Neural cell (in vitro differentiated cells): ENCODE data around the gene COBL. TPM values are rescaled to one million over a fixed set of nuclear protein-coding genes. Genes with fewer than 3 reads are reported as not detected.

Experiments used
- H2AFZ ChIP-seq: fragments of 200-600, 300-800 bp; sonication (generic), shearing (Covaris generic); 2 replicates; pipeline ENCODE4 v1.6.0; 2014; ENCODE audit warnings: low read depth, mild to moderate bottlenecking, antibody characterized with exemption, low read length, moderate library complexity
- H3F3A ChIP-seq: fragments of 200-600 bp; shearing (Covaris generic); 2 replicates; pipeline ENCODE4 v1.6.1; 2016; ENCODE audit warnings: mild to moderate bottlenecking, moderate library complexity, mixed read lengths, antibody characterized with exemption, low read length; ENCODE audit not compliant: insufficient read depth, poor library complexity, severe bottlenecking
- H3K27ac ChIP-seq: fragments of 200-600, 300-800 bp; sonication (generic), shearing (Covaris generic); 2 replicates; pipeline ENCODE4 v1.5.1; 2014; ENCODE audit warnings: mild to moderate bottlenecking, low read length, moderate library complexity
- H3K27me3 ChIP-seq: fragments of 300-800, 200-600 bp; sonication (generic), shearing (Covaris generic); 2 replicates; pipeline ENCODE4 v1.6.0; 2014; ENCODE audit warnings: mild to moderate bottlenecking, low read depth, low read length, moderate library complexity; ENCODE audit not compliant: insufficient read depth
- H3K36me3 ChIP-seq: fragments of 300-800, 200-600 bp; sonication (generic), shearing (Covaris generic); 2 replicates; pipeline ENCODE4 v1.5.1; 2014; ENCODE audit warnings: mild to moderate bottlenecking, antibody characterized with exemption, low read length, moderate library complexity; ENCODE audit not compliant: insufficient read depth
- H3K4me2 ChIP-seq: fragments of 300-800, 200-600 bp; sonication (generic), shearing (Covaris generic); 2 replicates; pipeline ENCODE4 v1.6.0; 2014; ENCODE audit warnings: mild to moderate bottlenecking, low read length
- H3K4me3 ChIP-seq: fragments of 300-800, 200-600 bp; sonication (generic), shearing (Covaris generic); 2 replicates; pipeline ENCODE4 v1.5.1; 2014; ENCODE audit warnings: mild to moderate bottlenecking, low read length, moderate library complexity
- H3K79me2 ChIP-seq: fragments of 200-600 bp; shearing (Covaris generic); replicated peaks from 2 replicates; pipeline ENCODE4 v1.6.0; 2014; ENCODE audit warnings: mild to moderate bottlenecking, low read length, moderate library complexity; ENCODE audit not compliant: insufficient read depth
- H3K9ac ChIP-seq: fragments of 300-800, 200-600 bp; sonication (generic), shearing (Covaris generic); 2 replicates; pipeline ENCODE4 v1.6.1; 2016; ENCODE audit warnings: mild to moderate bottlenecking, low read length, mixed read lengths
- H3K9me2 ChIP-seq: fragments of 200-600 bp; shearing (Covaris generic); 2 replicates; pipeline ENCODE4 v1.6.1; 2016; ENCODE audit warnings: mild to moderate bottlenecking, low read length, mixed read lengths; ENCODE audit not compliant: insufficient read depth
- H3K9me3 ChIP-seq: fragments of 200-600, 300-800 bp; sonication (generic), shearing (Covaris generic); 2 replicates; pipeline ENCODE4 v1.6.1; 2016; ENCODE audit warnings: mild to moderate bottlenecking, mixed run types, low read length, moderate library complexity, mixed read lengths
- H4K20me1 ChIP-seq: fragments of 200-600 bp; shearing (Covaris generic); 2 replicates; pipeline ENCODE4 v1.6.1; 2016; ENCODE audit warnings: mild to moderate bottlenecking, mixed run types; ENCODE audit not compliant: insufficient read depth
- EP300 ChIP-seq: fragments of 450-650 bp; conservative IDR thresholded peaks from 2 replicates; pipeline ENCODE4 v1.6.1; 2014; ENCODE audit warnings: antibody characterized with exemption, mild to moderate bottlenecking, moderate library complexity; ENCODE audit not compliant: poor library complexity, severe bottlenecking
- EZH2 ChIP-seq: fragments of 200-600, 300-800 bp; shearing (Covaris generic), sonication (generic); IDR thresholded peaks from 2 replicates; pipeline ENCODE4 v1.6.1; 2014; ENCODE audit warnings: antibody characterized with exemption, low read length, borderline replicate concordance, mild to moderate bottlenecking; ENCODE audit not compliant: insufficient read depth, poor library complexity, severe bottlenecking
- MXI1 ChIP-seq: fragments of 450-650 bp; conservative IDR thresholded peaks from 2 replicates; pipeline ENCODE4 v1.6.1; 2014; ENCODE audit warnings: antibody characterized with exemption, mild to moderate bottlenecking; ENCODE audit not compliant: poor library complexity, severe bottlenecking
- POLR2AphosphoS5 ChIP-seq: IDR thresholded peaks from 2 replicates; pipeline ENCODE4 v1.6.1; 2012
- RAD21 ChIP-seq: fragments of 450-650 bp; conservative IDR thresholded peaks from 2 replicates; pipeline ENCODE4 v1.6.1; 2014; ENCODE audit warnings: antibody characterized with exemption, mild to moderate bottlenecking, moderate library complexity
- SMC3 ChIP-seq: fragments of 450-650 bp; conservative IDR thresholded peaks from 2 replicates; pipeline ENCODE4 v1.6.1; 2014; ENCODE audit warnings: antibody characterized with exemption, mild to moderate bottlenecking, moderate library complexity; ENCODE audit not compliant: poor library complexity
- TAF1 ChIP-seq: IDR thresholded peaks from 2 replicates; pipeline ENCODE4 v1.6.1; 2012; ENCODE audit warnings: low read depth
- polyA plus RNA-seq: library from polyadenylated mRNA; depleted of rRNA; stranded (reverse); fragments of >200 nt; gene quantifications from 2 replicates; pipeline ENCODE4 v1.2.3, GENCODE V29; 2014
- TF ChIP-seq, protein P1 (sequence below): IDR thresholded peaks from 2 replicates; pipeline ENCODE4 v1.6.1; 2012; ENCODE audit warnings: borderline replicate concordance
- TF ChIP-seq, protein P2 (sequence below): fragments of 450-650 bp; IDR thresholded peaks from 2 replicates; pipeline ENCODE4 v1.5.1; 2014; ENCODE audit warnings: antibody characterized with exemption, mild to moderate bottlenecking, moderate library complexity; ENCODE audit not compliant: poor library complexity, severe bottlenecking

The COBL gene
- polyA plus RNA-seq, 1 donor from 2014 or later = 0.12 TPM

DNA sequence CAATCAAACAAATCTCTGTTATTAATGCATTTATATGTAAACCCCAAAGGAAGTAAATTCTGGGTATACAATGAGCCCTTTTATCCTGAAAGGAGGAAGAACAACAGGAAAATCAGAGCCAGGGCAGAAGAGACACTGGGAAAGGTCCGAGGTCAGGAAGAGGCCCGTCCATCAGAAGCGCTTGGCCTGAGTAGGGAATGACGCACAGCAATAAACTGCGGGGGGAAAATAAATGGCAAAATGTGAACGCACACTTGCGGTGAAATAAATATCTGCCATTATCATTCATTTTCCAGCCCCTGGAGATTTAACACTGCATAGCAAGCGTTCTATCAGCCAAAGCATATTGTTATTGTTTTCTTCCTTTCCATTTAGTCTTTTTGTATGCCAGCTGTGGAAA, 243.4 kb downstream of the COBL start:
- Histone ChIP-seq H3K27me3 (no peaks in the 10 kb centered on the region), H3K9ac (no peak overlapping the region), H3K4me2 (peak overlapping the region; percentile 20), H2AFZ (no peak overlapping the region), H3K4me3 (no peak overlapping the region), H3F3A (no peaks in the 10 kb centered on the region), H3K79me2 (no peaks in the 10 kb centered on the region), H3K36me3 (no peaks in the 10 kb centered on the region), H4K20me1 (no peaks in the 10 kb centered on the region), H3K27ac (peak overlapping the region; percentile 28), H3K9me2 (no peaks in the 10 kb centered on the region), H3K9me3 (no peaks in the 10 kb centered on the region)
- TF ChIP-seq, protein P1, sequence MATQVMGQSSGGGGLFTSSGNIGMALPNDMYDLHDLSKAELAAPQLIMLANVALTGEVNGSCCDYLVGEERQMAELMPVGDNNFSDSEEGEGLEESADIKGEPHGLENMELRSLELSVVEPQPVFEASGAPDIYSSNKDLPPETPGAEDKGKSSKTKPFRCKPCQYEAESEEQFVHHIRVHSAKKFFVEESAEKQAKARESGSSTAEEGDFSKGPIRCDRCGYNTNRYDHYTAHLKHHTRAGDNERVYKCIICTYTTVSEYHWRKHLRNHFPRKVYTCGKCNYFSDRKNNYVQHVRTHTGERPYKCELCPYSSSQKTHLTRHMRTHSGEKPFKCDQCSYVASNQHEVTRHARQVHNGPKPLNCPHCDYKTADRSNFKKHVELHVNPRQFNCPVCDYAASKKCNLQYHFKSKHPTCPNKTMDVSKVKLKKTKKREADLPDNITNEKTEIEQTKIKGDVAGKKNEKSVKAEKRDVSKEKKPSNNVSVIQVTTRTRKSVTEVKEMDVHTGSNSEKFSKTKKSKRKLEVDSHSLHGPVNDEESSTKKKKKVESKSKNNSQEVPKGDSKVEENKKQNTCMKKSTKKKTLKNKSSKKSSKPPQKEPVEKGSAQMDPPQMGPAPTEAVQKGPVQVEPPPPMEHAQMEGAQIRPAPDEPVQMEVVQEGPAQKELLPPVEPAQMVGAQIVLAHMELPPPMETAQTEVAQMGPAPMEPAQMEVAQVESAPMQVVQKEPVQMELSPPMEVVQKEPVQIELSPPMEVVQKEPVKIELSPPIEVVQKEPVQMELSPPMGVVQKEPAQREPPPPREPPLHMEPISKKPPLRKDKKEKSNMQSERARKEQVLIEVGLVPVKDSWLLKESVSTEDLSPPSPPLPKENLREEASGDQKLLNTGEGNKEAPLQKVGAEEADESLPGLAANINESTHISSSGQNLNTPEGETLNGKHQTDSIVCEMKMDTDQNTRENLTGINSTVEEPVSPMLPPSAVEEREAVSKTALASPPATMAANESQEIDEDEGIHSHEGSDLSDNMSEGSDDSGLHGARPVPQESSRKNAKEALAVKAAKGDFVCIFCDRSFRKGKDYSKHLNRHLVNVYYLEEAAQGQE = no peak
- TF ChIP-seq EZH2 = no peak
- no peak for TF ChIP-seq RAD21
- TF ChIP-seq EP300 = no peak

DNA sequence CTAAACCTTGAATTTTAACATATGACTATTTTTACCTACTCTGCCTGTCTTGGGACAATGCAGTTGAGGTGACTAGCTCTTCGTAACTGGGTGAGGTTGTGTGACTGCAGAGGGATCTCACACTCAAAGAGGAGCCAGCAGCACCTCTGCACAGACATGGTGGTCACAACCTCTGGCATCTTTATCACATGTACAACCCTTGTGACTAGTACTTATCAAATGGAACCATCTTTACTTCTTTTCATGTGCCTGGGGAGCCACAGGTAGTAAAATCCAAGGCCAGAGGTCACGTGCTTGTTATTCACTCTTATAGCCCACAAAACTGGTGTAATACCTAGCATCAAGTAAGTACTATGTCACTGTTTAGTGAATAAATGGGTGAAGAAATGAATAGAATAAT, 244.3 kb downstream of the COBL start:
- Histone ChIP-seq H3K36me3 (no peaks in the 10 kb centered on the region), H3K4me2 (no peak overlapping the region), H3K79me2 (no peaks in the 10 kb centered on the region), H3K4me3 (no peak overlapping the region), H3K9me2 (no peaks in the 10 kb centered on the region), H3K9ac (no peak overlapping the region), H3F3A (no peaks in the 10 kb centered on the region), H2AFZ (no peak overlapping the region), H3K27ac (no peak overlapping the region), H3K27me3 (no peaks in the 10 kb centered on the region), H4K20me1 (no peaks in the 10 kb centered on the region), H3K9me3 (no peaks in the 10 kb centered on the region)
- TF ChIP-seq EP300 (no peak), RAD21 (no peak), TAF1 (no peak), MXI1 (no peak), POLR2AphosphoS5 (no peak), EZH2 (no peak), SMC3 (no peak)
- TF ChIP-seq, protein P1 = no peak
- TF ChIP-seq, protein P2, sequence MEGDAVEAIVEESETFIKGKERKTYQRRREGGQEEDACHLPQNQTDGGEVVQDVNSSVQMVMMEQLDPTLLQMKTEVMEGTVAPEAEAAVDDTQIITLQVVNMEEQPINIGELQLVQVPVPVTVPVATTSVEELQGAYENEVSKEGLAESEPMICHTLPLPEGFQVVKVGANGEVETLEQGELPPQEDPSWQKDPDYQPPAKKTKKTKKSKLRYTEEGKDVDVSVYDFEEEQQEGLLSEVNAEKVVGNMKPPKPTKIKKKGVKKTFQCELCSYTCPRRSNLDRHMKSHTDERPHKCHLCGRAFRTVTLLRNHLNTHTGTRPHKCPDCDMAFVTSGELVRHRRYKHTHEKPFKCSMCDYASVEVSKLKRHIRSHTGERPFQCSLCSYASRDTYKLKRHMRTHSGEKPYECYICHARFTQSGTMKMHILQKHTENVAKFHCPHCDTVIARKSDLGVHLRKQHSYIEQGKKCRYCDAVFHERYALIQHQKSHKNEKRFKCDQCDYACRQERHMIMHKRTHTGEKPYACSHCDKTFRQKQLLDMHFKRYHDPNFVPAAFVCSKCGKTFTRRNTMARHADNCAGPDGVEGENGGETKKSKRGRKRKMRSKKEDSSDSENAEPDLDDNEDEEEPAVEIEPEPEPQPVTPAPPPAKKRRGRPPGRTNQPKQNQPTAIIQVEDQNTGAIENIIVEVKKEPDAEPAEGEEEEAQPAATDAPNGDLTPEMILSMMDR = no peak
